GM19397 (cell line): ENCODE data around the gene PAX5.

ENCODE experiments used
- ATAC-seq: cut with Tn5 transposase; IDR thresholded peaks from one replicate; pipeline ENCODE4 v1.9.1; 2021; ENCODE audit warnings: mild to moderate bottlenecking, moderate library complexity; ENCODE audit not compliant: unreplicated experiment

Gene PAX5

GRCh38 chr9:36962691-36963090 lies 71.4 kb downstream of the PAX5 start:
- no peak for ATAC-seq

- no peak for ATAC-seq
Observed at GRCh38 chr9:36961561-36962325, 72.3 kb downstream of the PAX5 start.

- no peak for ATAC-seq
Observed at GRCh38 chr9:36961051-36961450, 73.0 kb downstream of the PAX5 start.

GRCh38 chr9:36960575-36960955 lies 73.5 kb downstream of the PAX5 start:
- no peak for ATAC-seq

- no peak for ATAC-seq
Observed at GRCh38 chr9:36959681-36960574, 74.1 kb downstream of the PAX5 start.

- ATAC-seq, result no peak
Observed at GRCh38 chr9:36956908-36957307, 77.2 kb downstream of the PAX5 start.

- no peak for ATAC-seq
Observed at GRCh38 chr9:36950389-36950788, 83.7 kb downstream of the PAX5 start.

- no peak for ATAC-seq
Observed at GRCh38 chr9:36949466-36949865, 84.6 kb downstream of the PAX5 start.

GRCh38 chr9:36948051-36948450 lies 86.0 kb downstream of the PAX5 start:
- ATAC-seq, result no peak

- no peak for ATAC-seq
Observed at GRCh38 chr9:36946653-36947052, 87.4 kb downstream of the PAX5 start.

GRCh38 chr9:36945999-36946398 lies 88.1 kb downstream of the PAX5 start:
- no peak for ATAC-seq

GRCh38 chr9:36942891-36943290 lies 91.2 kb downstream of the PAX5 start:
- no peak for ATAC-seq

GRCh38 chr9:36941441-36941840 lies 92.6 kb downstream of the PAX5 start:
- no peak for ATAC-seq

- no peak for ATAC-seq
Observed at GRCh38 chr9:36940881-36941280, 93.2 kb downstream of the PAX5 start.

GRCh38 chr9:36940500-36940853 lies 93.6 kb downstream of the PAX5 start:
- no peak for ATAC-seq

- ATAC-seq, result no peak
Observed at GRCh38 chr9:36939655-36940499, 94.2 kb downstream of the PAX5 start.

- no peak for ATAC-seq
Observed at GRCh38 chr9:36939214-36939613, 94.9 kb downstream of the PAX5 start.

GRCh38 chr9:36938617-36939016 lies 95.5 kb downstream of the PAX5 start:
- ATAC-seq, result no peak

- no peak for ATAC-seq
Observed at GRCh38 chr9:36937951-36938350, 96.1 kb downstream of the PAX5 start.

GRCh38 chr9:36937346-36937745 lies 96.7 kb downstream of the PAX5 start:
- no peak for ATAC-seq

GRCh38 chr9:36936498-36936831 lies 97.6 kb downstream of the PAX5 start:
- no peak for ATAC-seq
